Coronary artery (tissue), 2 donors: ENCODE measurements around the gene SLC22A31.
"Not testable (repeated sequence)": the region's sequence is repeated elsewhere in the genome, so short reads cannot be mapped to it uniquely, and the experiment has no call there.

Experiments
- DNase-seq: peaks from one replicate; pipeline ENCODE4 v3.0.0-alpha.2; 2017; ENCODE audit warnings: low spot score
- H3K27ac ChIP-seq, 2 donors: fragments of 200-600 bp; sonication (generic); one replicate each; pipeline ENCODE4 v1.5.1; 2016 to 2019
- H3K4me3 ChIP-seq: fragments of 200-600 bp; sonication (generic); 2 replicates; pipeline ENCODE4 v1.5.1; 2016; ENCODE audit warnings: mild to moderate bottlenecking, moderate library complexity
- TF ChIP-seq, protein P1 (sequence below): fragments of 200-600 bp; sonication (generic); IDR thresholded peaks from one replicate; pipeline ENCODE4 v1.5.1; 2019; ENCODE audit warnings: antibody characterized with exemption

Gene SLC22A31

DNA sequence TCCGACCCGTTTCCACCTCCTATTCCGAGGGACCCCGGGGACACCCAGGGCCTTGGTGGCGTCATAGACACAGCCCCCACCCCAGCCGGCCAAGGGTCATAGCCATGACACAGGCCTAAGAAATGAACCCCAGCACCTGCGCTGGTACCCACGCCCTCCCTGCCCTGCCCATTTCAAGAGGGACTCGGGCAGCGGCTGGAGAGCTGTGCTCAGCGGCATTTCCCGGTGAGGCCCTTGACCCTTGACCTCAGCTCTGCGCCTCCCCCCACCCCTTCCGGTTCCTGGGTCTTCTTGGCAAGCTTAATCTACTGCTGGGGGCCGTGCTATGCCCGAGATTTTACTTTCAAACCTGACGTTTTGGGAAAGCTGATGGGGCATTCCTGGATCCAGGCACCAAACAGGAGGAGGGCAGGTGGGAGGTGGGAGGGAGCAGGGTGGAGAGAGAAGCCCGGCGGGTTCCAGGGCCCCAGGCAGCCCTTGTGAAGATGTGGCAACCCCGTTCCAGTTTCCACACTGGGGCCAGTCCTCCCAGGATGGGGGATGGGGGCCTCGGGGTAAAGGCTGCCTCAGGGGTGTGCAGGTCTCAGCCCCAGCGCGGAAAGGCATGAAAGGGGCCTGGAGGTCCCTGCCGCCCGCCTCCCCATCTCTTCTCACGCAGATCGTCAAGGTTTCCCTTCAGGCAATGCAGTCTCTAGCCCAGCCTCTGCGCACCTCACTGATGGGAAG lies at the start of gene SLC22A31:
SLC22A31 (minus strand) TSS at position 414 of the 726 bp plus-strand sequence; CDS start at position 378, 36 bp downstream.
- no peak for DNase-seq
- no peak within 1 kb of the TSS for H3K27ac ChIP-seq
- TF ChIP-seq, protein P1, sequence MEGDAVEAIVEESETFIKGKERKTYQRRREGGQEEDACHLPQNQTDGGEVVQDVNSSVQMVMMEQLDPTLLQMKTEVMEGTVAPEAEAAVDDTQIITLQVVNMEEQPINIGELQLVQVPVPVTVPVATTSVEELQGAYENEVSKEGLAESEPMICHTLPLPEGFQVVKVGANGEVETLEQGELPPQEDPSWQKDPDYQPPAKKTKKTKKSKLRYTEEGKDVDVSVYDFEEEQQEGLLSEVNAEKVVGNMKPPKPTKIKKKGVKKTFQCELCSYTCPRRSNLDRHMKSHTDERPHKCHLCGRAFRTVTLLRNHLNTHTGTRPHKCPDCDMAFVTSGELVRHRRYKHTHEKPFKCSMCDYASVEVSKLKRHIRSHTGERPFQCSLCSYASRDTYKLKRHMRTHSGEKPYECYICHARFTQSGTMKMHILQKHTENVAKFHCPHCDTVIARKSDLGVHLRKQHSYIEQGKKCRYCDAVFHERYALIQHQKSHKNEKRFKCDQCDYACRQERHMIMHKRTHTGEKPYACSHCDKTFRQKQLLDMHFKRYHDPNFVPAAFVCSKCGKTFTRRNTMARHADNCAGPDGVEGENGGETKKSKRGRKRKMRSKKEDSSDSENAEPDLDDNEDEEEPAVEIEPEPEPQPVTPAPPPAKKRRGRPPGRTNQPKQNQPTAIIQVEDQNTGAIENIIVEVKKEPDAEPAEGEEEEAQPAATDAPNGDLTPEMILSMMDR, result no peak
- peak within 1 kb of the TSS; percentile 65 for H3K4me3 ChIP-seq

DNA sequence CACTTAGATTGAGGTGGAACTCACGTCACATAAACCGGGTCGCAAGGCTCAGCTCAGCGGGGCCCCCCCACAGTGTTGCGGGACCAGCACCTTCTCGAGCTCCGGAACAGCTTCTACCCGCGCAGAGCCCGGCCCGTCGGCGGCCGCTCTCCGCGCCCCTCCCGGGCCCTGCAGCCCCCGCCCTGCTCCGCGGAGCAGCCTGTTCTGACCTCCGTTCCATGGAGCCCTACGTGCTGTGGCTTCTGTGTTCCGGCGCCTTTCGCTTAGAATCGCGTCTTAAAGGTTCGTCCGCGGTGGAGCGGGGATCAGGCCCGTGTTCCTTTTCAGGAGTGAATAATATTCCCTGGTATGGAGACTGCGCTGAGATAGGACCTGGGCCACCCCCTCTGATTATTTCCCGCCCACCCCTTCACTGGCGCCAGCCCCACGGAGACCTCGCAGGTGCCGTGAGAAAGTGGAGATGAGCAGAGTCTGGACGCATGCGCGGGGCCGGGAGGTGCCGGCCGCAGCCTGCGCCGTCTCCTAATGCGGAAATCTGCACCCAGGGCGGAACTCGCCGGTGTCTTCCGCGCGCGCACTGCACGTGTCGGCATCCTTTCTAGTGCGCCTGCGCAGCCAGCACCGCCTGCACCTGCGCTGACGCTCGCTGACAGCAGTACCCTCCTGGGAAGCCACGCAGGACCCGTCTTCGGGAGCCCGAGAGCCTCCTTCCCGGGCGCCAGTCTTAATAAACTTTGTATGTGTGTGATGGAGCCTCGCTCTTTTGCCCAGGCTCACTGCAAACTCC lies 48.1 kb upstream of the SLC22A31 start:
- H3K4me3 ChIP-seq, result peak overlapping the region; percentile 72
- DNase-seq, result no peak
- TF ChIP-seq, protein P1, result no peak
- no peak overlapping the region for H3K27ac ChIP-seq

DNA sequence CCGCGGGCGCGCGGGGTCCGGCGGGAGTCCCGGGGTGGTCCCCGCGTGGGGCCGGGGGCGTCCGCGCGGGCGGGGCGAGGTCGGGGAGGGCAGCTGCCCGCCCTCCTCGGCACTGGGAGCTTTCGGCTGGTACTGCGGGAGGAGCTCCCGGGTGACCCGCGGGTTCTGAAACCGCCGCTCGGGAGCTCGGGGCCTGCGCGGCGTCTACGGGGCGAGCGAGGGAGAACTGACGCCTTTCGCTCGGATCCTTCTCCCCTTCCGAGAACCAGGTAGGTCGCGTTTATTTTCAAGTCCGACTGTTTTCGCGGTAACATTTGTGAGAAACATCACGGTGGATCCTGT lies 47.4 kb upstream of the SLC22A31 start:
- peak overlapping the region; percentile 72 for H3K4me3 ChIP-seq
- not testable (repeated sequence) for H3K27ac ChIP-seq

DNA sequence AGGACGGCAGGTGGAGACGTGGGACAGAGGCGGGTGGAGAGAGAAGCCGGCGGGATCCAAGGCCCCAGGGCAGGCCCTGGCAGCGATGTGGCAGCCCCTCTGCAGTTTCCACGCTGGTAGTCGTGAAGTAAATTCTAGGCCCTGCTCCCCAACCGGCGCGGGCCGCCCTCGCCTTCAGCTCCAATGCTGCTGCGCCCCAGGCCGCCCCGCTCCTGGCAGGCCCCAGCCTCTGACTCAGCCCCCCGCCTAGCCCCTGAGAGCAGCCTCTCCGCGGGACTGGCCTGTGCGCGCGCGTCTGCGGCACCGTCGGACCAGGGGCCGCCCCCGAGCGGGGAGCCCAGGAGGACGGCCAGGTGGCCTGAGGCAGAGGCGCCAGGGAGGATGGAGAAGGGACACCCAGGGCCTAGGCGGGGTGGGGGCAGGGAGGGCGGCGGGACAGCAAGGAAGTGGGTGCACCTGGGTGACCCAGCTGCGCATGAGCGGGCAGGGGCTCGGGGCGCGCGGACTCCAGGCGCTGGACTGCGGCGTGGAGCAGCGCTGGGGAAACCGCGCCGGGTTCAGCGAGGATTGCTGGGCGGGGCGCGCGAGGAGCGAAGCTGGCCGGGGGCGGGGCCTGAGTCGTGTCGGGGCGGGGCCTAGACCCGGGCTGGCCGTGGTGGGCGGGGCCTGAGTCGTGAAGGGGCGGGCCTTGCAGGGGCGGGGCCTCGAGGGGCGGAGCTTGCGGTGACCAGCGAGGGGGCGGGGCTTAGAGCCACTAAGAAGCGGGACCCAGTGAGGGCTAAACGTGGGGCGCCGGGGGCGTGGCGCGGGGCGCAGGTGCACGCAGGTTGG lies 46.8 kb upstream of the SLC22A31 start:
- Histone ChIP-seq H3K4me3 (peak overlapping the region; percentile 72), H3K27ac (no peak overlapping the region)
- peak; percentile 87 for DNase-seq
- TF ChIP-seq, protein P1, result no peak

More for the DNA sequence above, 47.4 kb upstream of the SLC22A31 start:
- DNase-seq, result not testable (repeated sequence)

DNA sequence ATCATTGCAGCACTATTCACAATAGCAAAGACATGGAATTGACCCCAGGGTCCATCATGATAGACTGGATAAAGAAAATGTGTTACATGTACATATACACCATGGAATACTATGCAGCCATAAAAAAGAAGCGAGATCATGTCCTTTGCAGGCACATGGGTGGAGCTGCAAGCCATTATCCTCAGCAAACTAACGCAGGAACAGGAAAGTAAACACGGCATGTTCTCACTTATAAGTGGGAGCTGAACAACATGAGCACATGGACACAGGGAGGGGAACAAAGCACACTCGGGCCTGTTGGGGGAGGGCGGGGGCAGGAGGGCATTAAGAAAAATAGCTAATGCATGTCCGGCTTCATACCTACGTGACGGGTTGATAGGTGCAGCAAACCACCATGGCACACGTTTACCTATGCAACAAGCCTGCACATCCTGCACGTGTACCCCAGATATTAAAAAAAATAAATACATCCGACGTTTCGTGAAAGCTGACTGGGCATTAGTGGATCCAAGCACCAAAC lies 46.1 kb upstream of the SLC22A31 start:
- TF ChIP-seq, protein P1, result no peak
- no peak overlapping the region for H3K27ac ChIP-seq
- DNase-seq, result no peak
- peak overlapping the region; percentile 72 for H3K4me3 ChIP-seq

DNA sequence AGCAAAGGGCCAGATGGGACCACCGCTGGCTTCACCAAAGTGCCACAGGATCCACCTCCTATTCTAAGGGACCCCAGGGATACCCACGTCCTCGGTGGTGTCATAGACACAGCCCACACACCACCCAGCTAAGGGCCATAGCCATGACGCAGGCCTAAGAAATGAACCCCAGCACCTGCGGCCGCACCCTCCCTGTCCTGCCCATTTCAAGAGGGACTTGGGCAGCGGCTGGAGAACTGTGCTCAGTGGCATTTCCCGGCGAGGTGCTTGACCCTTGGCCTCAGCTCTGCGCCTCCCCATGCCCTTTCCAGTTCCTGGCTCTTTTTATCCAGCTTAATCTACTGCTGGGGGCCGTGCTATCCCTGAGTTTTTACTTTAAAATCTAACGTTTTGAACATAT lies 44.4 kb upstream of the SLC22A31 start:
- H3K27ac ChIP-seq, result no peak overlapping the region
- no peak overlapping the region for H3K4me3 ChIP-seq
- DNase-seq, result no peak
- TF ChIP-seq, protein P1, result no peak

DNA sequence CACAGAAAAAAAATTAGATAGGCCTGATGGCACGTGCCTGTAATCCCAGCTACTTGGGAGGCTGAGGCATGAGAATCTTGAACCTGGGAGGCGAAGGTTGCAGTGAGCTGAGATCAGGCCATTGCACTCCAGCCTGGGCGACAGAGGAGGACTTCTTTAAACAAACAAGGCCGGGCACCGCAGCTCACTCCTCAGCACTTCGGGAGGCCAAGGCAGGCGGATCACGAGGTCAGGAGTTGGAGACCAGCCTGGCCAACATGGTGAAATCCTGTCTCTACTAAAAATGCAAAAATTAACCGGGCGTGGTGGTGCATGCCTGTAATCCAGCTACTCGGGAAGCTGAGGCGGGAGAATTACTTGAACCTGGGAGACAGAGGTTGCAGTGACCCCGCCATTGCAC lies 43.9 kb upstream of the SLC22A31 start:
- H3K27ac ChIP-seq, DNase-seq: not testable (repeated sequence)

More for the DNA sequence above, 43.9 kb upstream of the SLC22A31 start:
- H3K4me3 ChIP-seq, result not testable (repeated sequence)
